ENCODE measurements around the gene CLCF1.

Gene CLCF1

DNA sequence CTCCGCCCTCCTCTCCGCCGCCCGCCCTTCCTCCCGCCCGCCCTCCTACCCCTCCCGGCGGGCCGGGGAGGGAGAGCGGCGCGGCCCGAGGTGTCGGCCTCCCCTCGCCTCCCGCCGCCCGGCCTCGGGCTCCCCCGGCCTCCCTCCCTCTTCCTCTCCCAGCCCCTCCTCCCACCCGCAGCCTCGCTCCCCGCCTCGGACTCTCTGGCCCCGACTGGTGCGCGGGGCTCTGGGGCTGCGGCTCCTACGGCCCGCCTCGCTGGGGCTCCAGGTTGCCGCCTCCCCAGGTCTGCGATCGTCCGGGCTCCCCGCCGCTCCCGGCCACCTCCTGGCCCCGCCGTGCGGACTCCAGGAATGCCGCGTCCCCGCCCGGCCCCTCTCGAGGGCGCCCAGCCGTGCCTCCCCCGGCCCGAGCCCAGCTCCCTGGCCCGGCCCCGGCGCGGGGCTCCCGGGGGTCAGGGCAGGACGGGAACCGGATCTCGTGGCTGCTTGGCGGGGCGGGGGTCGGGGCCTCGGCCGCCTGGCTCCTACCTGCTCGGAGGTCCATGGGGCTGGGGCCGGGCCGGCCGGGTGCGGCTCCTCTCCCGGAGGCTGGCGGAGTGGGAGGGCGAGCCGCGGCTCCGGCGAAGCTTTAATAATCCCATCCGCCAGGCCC lies at the start of gene CLCF1:
Gene CLCF1 (minus strand): TSS at position 606 of the 655 bp plus-strand sequence. CDS start 59 bp downstream, at position 547.
- DNase-seq (ENCODE audit: low spot score), result peak; percentile 58

GRCh38 chr11:67422891-67423290 lies 49.5 kb upstream of the CLCF1 start:
- DNase-seq (ENCODE audit: low spot score), result no peak

DNA sequence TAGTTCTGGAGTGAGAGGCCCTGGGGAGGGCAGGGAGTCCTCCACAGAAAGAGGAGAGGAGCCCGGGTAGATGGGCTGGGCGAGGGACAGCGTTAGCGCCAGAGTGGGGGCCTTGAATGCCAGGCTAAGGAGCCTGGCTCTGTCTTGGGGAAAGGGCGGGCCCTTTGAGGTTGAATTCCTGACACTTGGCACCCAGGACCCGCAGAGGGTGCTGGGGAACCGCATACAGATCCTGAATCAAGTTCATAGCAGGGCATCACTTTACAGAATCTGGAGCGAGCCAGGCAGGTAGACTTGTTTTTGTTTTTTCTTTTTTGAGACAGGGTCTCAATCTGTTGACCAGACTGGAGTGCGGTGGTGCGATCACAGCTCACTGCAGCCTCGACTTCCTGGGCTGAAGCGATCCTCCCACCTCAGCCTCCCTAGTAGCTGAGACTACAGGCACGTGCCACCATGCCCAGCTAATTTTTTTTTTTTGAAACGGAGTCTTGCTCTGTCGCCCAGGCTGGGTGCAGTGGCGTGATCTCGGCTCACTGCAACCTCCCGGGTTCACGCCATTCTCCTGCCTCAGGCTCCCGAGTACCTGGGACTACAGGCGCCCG lies 48.1 kb upstream of the CLCF1 start:
- no peak for DNase-seq (ENCODE audit: low spot score)

GRCh38 chr11:67420646-67421429 lies 47.4 kb upstream of the CLCF1 start:
- DNase-seq (ENCODE audit: low spot score), result peak; percentile 98

DNA sequence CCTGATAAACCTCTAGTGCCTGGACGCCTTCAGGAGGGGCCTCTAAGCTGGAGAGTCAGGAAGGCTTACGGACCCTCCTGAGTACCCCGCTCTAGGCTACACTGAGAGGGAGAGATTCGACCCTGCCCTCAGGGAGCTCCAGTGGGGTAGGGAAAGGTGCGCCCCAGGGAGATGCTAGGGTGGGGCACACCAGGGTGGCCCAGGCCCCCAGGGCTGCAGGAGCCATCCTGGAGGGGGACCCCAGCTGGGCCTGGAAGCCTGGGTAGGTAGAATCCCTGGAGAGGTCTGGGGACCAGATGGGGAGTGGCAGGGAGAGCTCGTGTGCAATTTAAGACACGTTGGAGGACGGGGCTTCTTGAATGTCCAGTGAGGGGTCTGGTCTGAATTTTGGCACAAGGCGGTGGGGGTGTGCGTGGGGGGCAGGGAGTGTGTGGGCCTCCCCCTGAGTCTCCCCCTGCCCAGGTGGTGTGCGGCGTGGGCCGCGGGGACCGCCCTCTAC lies 46.8 kb upstream of the CLCF1 start:
- no peak for DNase-seq (ENCODE audit: low spot score)

DNA sequence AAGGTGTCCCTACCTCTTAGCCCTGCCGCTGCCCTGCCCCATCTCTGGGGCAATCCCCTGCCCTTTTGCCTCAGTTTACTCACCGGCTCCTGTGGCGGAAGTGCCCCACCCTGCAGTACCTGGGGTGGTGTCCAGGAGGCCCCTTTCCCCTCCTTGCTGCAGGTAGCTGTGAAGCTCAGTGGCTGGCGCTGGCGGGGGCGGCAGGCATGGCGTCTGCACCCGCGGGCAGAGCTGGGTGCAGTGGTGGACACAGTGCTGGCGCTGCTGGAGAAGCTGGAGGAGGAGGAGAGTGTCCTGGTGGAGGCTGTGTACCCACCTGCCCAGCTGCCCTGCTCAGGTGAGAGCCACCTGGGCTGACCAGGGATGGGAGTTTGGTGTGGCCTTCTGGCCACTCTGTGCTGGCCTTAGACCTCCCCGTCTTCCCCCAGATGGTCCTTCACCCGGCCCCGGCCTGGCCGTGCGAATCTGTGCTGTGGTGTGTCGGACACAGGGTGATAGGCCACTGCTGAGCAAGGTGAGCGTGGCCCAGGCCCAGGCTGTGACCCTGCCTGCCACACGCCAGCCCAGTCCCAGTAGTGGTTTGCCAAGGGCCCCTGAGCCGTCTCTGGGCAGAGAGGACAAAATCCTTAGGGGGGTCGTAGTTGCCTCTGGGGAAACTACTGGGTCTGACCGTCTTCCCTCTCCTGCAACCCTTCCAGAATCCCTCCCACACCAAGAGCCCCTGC lies 46.1 kb upstream of the CLCF1 start:
- no peak for DNase-seq (ENCODE audit: low spot score)

GRCh38 chr11:67418476-67419281 lies 45.3 kb upstream of the CLCF1 start:
- no peak for DNase-seq (ENCODE audit: low spot score)

GRCh38 chr11:67417425-67417824 lies 44.0 kb upstream of the CLCF1 start:
- no peak for DNase-seq (ENCODE audit: low spot score)

DNA sequence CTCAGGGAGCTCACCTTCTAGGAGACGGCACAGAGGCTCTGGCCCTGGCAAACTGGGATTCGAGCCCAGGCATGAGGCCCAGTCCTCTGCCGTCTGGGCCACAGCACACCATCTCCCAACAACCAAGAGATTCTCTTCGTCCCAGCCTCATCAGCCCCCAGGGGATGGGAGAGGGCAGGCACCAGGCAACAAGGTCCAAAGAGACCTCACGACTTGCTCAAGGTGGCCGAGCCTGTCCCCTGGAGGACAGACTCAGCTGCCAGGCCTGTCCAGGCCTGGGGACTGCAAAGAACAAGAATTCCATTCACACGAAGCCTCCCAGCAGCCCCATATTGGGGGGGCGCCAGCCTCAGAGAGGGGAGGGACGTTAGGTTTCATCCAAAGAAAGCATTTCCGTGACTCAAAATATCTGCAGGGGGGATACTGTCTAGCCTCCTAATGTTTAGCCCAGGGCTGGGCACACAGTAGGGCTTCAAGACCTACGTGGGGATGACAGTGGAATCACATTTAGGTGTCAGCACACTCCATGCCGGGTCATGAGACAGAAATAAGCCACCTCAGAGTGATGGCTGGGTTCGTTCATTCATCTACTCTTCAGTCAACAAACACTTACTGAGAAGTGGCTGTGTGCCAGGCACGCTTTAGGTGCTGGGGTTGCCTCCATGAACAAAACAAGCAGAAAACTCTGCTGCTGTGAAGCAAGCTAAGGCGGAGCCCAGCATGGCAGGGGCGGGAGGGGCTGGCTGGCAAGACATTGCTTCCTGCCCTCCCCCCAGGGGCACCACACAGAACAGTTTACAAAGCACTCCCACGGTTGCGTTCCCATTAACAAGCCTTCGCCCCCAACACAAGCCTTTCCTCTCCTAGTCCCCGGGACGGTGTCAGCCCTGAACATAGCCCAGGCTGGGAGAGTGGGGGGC lies 43.3 kb upstream of the CLCF1 start:
- DNase-seq (ENCODE audit: low spot score), result no peak

DNA sequence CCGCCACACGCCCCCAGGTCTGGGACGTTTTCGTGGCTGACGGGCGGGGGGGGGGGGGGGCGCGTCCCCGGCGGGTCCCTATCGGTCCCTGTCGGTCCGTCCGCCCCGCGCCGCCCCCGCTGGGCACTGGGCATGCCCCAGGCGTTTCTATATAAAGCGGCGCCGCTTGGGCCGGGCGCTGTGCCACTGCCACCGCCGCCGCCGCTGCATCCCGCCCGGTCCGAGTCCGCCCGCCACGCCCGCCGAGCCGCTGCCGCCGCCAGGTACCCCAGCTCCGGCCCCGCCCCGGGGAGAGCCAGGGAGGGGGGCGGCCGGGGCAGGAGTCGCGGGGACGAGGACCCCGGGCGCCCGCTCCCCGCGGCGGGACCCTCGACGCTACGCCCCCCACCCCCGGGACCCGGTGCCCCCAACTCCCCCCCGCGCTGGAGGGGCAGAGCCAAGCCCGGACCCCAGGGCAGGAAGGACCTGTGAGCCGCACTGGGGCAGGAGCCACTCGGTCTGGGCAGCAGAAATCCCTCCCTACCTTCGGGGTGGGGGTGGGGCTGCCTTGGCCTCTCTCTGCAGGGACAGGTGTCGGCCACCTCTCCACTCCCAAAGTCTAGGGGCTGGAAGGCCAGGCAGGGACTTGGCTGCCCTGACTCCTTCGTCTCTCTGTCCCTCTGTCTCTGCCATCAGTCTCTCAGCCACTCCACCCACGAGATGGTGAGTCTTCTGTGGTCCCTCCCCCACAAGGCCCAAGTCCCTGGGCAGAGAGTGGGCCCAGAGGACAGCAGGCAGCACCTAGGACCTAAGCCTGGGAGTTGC lies 42.3 kb upstream of the CLCF1 start, which contains the start of gene CARNS1:
Gene CARNS1 (plus strand): TSS at position 178 of the 804 bp plus-strand sequence. CDS start 522 bp downstream, at position 700.
- no peak for DNase-seq (ENCODE audit: low spot score)

DNA sequence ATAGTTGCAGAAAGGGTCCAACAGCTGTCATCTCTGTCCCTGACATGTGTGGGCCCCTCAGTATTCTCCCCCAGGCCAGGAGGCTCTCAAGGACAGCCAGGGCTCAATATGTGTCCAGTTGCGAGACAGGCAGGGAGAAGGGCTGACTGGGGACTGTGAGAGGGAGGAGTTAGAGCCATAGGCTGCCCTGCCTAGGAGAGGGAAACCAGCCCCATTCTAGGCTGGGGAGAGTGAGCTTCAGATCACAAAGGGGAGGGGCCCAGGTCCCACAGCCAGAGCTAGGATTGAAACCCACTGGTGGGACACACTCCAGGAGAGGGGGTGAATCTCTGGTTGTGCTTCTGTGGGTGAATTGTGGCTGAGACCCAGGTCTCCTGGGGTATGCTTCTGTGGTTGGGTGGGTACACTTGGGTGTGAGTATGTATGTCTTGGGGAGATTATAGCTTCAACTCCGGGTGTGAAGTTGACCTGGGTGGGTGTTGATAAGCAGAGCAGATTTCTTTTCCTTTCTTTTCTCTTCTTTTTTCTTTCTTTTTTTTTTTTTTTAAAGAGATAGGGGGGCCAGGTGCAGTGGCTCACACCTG lies 40.0 kb upstream of the CLCF1 start:
- no peak for DNase-seq (ENCODE audit: low spot score)

DNA sequence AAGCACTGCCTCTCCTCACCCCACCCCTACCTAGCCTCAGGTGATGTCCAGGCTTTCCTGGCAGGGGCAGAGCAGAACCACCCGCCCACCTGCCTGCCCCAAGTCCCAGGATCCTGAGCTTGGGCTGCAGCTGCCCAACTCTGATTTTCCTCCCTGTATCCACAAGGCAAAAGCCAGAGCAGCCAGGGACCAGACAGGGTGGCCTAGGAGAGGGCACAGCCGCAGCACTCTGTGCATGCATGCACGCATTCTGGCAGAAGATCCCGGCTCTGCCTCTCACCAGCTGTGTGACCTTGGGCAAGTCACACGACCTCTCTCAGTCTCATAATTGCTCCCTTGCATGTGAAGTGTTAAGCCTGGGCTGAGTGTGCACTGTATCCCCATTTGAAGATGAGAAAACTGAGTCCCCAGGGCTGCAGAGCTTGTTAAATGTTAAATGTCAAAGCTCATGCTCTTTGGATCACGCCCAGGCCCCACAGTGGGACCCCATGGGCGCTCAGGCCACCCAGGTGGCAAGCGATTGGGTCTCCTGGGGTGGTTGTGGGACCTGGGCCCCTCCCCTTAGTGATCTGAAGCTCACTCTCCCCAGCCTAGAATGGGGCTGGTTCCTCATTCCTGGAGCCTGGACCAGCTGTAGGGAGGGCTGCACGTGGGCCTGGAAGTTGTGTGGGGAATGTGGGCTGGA lies 39.2 kb upstream of the CLCF1 start:
- no peak for DNase-seq (ENCODE audit: low spot score)

GRCh38 chr11:67411785-67412152 lies 38.4 kb upstream of the CLCF1 start:
- DNase-seq (ENCODE audit: low spot score), result no peak

- no peak for DNase-seq (ENCODE audit: low spot score)
These were observed 37.8 kb upstream of the CLCF1 start for GRCh38 chr11:67410984-67411784.

- DNase-seq (ENCODE audit: low spot score), result no peak
These were observed 37.0 kb upstream of the CLCF1 start for GRCh38 chr11:67410369-67410831.

GRCh38 chr11:67409781-67410368 lies 36.5 kb upstream of the CLCF1 start:
- no peak for DNase-seq (ENCODE audit: low spot score)

DNA sequence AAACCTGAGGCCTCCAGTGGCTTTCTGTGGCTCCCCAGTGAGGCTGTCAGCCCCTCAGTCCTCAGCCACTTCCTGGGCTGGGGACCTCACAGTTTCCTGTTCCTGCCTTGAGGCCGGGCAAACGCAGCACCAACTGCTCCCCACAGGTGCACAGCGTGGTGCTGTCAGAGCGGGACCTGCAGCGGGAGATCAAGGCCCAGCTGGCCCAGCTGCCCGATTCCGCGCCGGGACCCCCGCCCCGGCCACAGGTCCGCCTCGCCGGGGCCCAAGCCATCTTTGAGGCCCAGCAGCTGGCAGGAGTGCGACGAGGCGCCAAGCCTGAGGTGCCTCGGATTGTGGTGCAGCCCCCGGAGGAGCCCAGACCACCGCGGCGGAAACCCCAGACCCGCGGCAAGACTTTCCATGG lies 35.9 kb upstream of the CLCF1 start:
- DNase-seq (ENCODE audit: low spot score), result no peak
